ENCODE data around the gene TRPV4.

DNA sequence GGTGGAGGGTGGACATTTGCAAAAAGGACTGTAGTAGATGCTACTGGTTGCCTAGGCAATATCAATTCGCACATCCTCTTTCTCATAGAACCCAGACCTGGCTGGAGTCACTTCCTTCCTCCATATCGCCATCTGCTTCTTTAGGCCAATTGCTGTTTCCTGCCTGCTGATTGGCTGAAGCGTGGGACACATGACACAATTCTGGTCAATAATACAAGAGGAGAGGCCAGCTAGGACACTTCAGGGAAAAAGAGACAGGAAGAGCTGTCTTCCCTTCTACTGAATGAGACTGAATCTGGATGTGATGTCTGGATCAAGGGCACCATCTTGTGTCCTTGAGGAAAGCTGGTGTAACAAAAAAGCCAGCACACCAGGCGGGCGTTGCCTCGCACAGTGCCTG is 53.8 kb downstream of the TRPV4 start:
- TF ChIP-seq CTCF (IDR thresholded peaks at IDR 0.05; ENCODE audit: poor library complexity, severe bottlenecking) (no peak), SMC3 (conservative IDR thresholded peaks at IDR 0.05; ENCODE audit: poor library complexity) (peak; percentile 13), EP300 (conservative IDR thresholded peaks at IDR 0.05; ENCODE audit: poor library complexity, severe bottlenecking) (no peak), EZH2 (IDR thresholded peaks at IDR 0.05; ENCODE audit: borderline replicate concordance, insufficient read depth, low read length, poor library complexity, severe bottlenecking) (no peak), REST (IDR thresholded peaks at IDR 0.05; ENCODE audit: borderline replicate concordance) (no peak), POLR2AphosphoS5 (IDR thresholded peaks at IDR 0.05) (no peak), RAD21 (conservative IDR thresholded peaks at IDR 0.05) (peak; percentile 20)
